Thoracic aorta (tissue), 2 donors: ENCODE measurements around the gene C20orf144. TPM values are rescaled to one million over a fixed set of nuclear protein-coding genes. Genes with fewer than 3 reads are reported as not detected.

Experiments used
- ATAC-seq: fragments of 150-250 bp; one replicate; pipeline ENCODE4 v1.8.0; 2017; ENCODE audit warnings: low read depth; ENCODE audit not compliant: insufficient number of reproducible peaks, low FRiP score
- DNase-seq: peaks from one replicate; pipeline ENCODE4 v3.0.0-alpha.2; 2020; ENCODE audit warnings: low spot score
- H3K27ac ChIP-seq, 2 donors: fragments of 200-600 bp; sonication (generic); 1 replicate in 1 of 2; 2 replicates in 1 of 2; pipeline ENCODE4 v1.5.1; 2016; ENCODE audit warnings: mild to moderate bottlenecking in 2 of 2, moderate library complexity in 2 of 2
- H3K27me3 ChIP-seq: fragments of 200-600 bp; sonication (generic); replicated peaks from 2 replicates; pipeline ENCODE4 v1.6.0; 2016; ENCODE audit warnings: mild to moderate bottlenecking; ENCODE audit not compliant: insufficient read depth
- H3K36me3 ChIP-seq: fragments of 200-600 bp; sonication (generic); one replicate; pipeline ENCODE4 v1.5.1; 2016
- H3K4me1 ChIP-seq, 2 donors: fragments of 200-600 bp; sonication (generic); 1 replicate in 1 of 2; 2 replicates in 1 of 2; pipeline versions ENCODE4 v1.5.1 to v1.6.0; 2016; ENCODE audit warnings: low read depth in 2 of 2, mild to moderate bottlenecking in 1 of 2; ENCODE audit not compliant: control insufficient read depth in 1 of 2
- H3K4me3 ChIP-seq: fragments of 200-600 bp; sonication (generic); 2 replicates; pipeline ENCODE4 v1.5.1; 2016; ENCODE audit warnings: mild to moderate bottlenecking
- H3K9me3 ChIP-seq: fragments of 200-600 bp; sonication (generic); 2 replicates; pipeline ENCODE4 v1.5.1; 2016
- CTCF ChIP-seq: fragments of 200-600 bp; sonication (generic); IDR thresholded peaks from one replicate; pipeline ENCODE4 v1.5.1; 2019; ENCODE audit warnings: antibody characterized with exemption
- total RNA-seq, 2 donors: library from RNA; depleted of rRNA; stranded (reverse); fragments of >200 nt; gene quantifications; one replicate each; pipeline versions ENCODE4 v1.1.0 to v1.2.3, GENCODE V29; 2016

C20orf144 gene
- total RNA-seq, 2 donors from 2014 or later = not detected

- no peak for ATAC-seq
- Histone ChIP-seq H3K36me3 (peaks cover 9% of the 10 kb centered on the region), H3K4me3 (no peak overlapping the region), H3K4me1 (peaks cover 0 to 8% of the 10 kb centered on the region in 2 donors), H3K27ac (no peak overlapping the region), H3K27me3 (no peaks in the 10 kb centered on the region), H3K9me3 (no peaks in the 10 kb centered on the region)
- no peak for TF ChIP-seq CTCF
- no peak for DNase-seq
Observed at GRCh38 chr20:33653900-33654596, 8.1 kb upstream of the C20orf144 start.

- DNase-seq = no peak
- TF ChIP-seq CTCF = no peak
- Histone ChIP-seq H3K27me3 (no peaks in the 10 kb centered on the region), H3K4me1 (peaks cover 0 to 8% of the 10 kb centered on the region in 2 donors), H3K9me3 (no peaks in the 10 kb centered on the region), H3K4me3 (no peak overlapping the region), H3K27ac (no peak overlapping the region), H3K36me3 (peaks cover 15% of the 10 kb centered on the region)
- no peak for ATAC-seq
Observed at GRCh38 chr20:33654680-33655161, 7.4 kb upstream of the C20orf144 start.

GRCh38 chr20:33655164-33655563 is 7.0 kb upstream of the C20orf144 start:
- ATAC-seq = no peak
- no peaks in the 10 kb centered on the region for H3K9me3 ChIP-seq
- H3K27ac ChIP-seq = no peak overlapping the region
- H3K36me3 ChIP-seq = peaks cover 19% of the 10 kb centered on the region
- peaks cover 0 to 8% of the 10 kb centered on the region in 2 donors for H3K4me1 ChIP-seq
- H3K4me3 ChIP-seq = no peak overlapping the region
- no peak for DNase-seq
- no peak for TF ChIP-seq CTCF
- no peaks in the 10 kb centered on the region for H3K27me3 ChIP-seq

- H3K9me3 ChIP-seq = no peaks in the 10 kb centered on the region
- no peak for TF ChIP-seq CTCF
- DNase-seq = no peak
- H3K4me1 ChIP-seq = peaks cover 0 to 8% of the 10 kb centered on the region in 2 donors
- no peak for ATAC-seq
- H3K27ac ChIP-seq = no peak overlapping the region
- H3K36me3 ChIP-seq = peaks cover 20% of the 10 kb centered on the region
- no peak overlapping the region for H3K4me3 ChIP-seq
- no peaks in the 10 kb centered on the region for H3K27me3 ChIP-seq
Observed at GRCh38 chr20:33656010-33656782, 5.9 kb upstream of the C20orf144 start.
